IMR-90 (cell line): ENCODE data around the gene SKP2. TPM values are rescaled to one million over a fixed set of nuclear protein-coding genes. Genes with fewer than 3 reads are reported as not detected.
A peak's percentile ranks its signal among the peaks of the same experiment; 100 is the strongest.
"Not testable (repeated sequence)": the region's sequence is repeated elsewhere in the genome, so short reads cannot be mapped to it uniquely, and the experiment has no call there.

Experiments used
- ATAC-seq: fragments of 200-7000 bp; cut with Tn5 transposase; 2 replicates; pipeline ENCODE4 v1.9.1; 2020; ENCODE audit warnings: low read depth, mild to moderate bottlenecking, moderate library complexity
- BruUV-seq: library from RNA; stranded (reverse); fragments of 400-500 nt; replicated peaks from 2 replicates; lab custom pipeline; 2021; lab: Mats Ljungman, UMichigan
- CTCF ChIA-PET: fragments of 300-600 bp; formaldehyde crosslinking; extraction: SDS; loops from one replicate; lab custom pipeline; 2021; ENCODE audit warnings: antibody characterized with exemption; lab: Yijun Ruan, JAX
- POLR2A ChIA-PET: fragments of 300-600 bp; sonication (Branson Sonifier 250); formaldehyde crosslinking; loops from one replicate; lab custom pipeline; 2022; ENCODE audit warnings: antibody characterized with exemption; ENCODE audit not compliant: unreplicated experiment; lab: Charles Lee
- DNase-seq: peaks from one replicate; pipeline ENCODE4 v3.0.0; 2013
- H2AFZ ChIP-seq: replicated peaks from 2 replicates; pipeline ENCODE3; 2013; ENCODE audit warnings: low read length, mild to moderate bottlenecking; ENCODE audit not compliant: poor library complexity
- H2AK5ac ChIP-seq: 2 replicates; pipeline ENCODE4 v1.6.1; 2013; ENCODE audit warnings: low read depth, low read length, inconsistent platforms
- H2AK9ac ChIP-seq: replicated peaks from 2 replicates; pipeline ENCODE3; 2013; ENCODE audit warnings: mild to moderate bottlenecking, low read depth, low read length, moderate library complexity; ENCODE audit not compliant: poor library complexity
- H2BK120ac ChIP-seq: 2 replicates; pipeline ENCODE4 v1.6.1; 2013; ENCODE audit warnings: low read depth, low read length, inconsistent platforms
- H2BK15ac ChIP-seq: 3 replicates; pipeline ENCODE4 v1.6.1; 2013; ENCODE audit warnings: low read depth, low read length, inconsistent platforms
- H2BK20ac ChIP-seq: 2 replicates; pipeline ENCODE4 v1.6.1; 2013; ENCODE audit warnings: low read depth, mild to moderate bottlenecking, inconsistent platforms, low read length, moderate library complexity
- H2BK5ac ChIP-seq: 2 replicates; pipeline ENCODE4 v1.6.1; 2013; ENCODE audit warnings: mild to moderate bottlenecking, low read depth, low read length, inconsistent platforms; ENCODE audit not compliant: poor library complexity, severe bottlenecking
- H3K14ac ChIP-seq: replicated peaks from 2 replicates; pipeline ENCODE4 v1.6.1; 2013; ENCODE audit warnings: low read depth, low read length, inconsistent platforms
- H3K18ac ChIP-seq: 2 replicates; pipeline ENCODE4 v1.6.1; 2013; ENCODE audit warnings: low read depth, low read length, control low read depth
- H3K23ac ChIP-seq: 2 replicates; pipeline ENCODE4 v1.6.1; 2013; ENCODE audit warnings: low read depth, low read length, inconsistent platforms
- H3K27ac ChIP-seq: 2 replicates; pipeline ENCODE4 v1.5.1; 2013; ENCODE audit warnings: mild to moderate bottlenecking, control low read depth, low read length; ENCODE audit not compliant: insufficient read depth
- H3K27me3 ChIP-seq: 2 replicates; pipeline ENCODE4 v1.6.1; 2013; ENCODE audit warnings: low read length; ENCODE audit not compliant: control insufficient read depth, insufficient read depth
- H3K36me3 ChIP-seq: 2 replicates; pipeline ENCODE4 v1.6.1; 2013; ENCODE audit warnings: low read length, mixed read lengths; ENCODE audit not compliant: control insufficient read depth, insufficient read depth
- H3K4ac ChIP-seq: 2 replicates; pipeline ENCODE4 v1.6.1; 2013; ENCODE audit warnings: low read depth, low read length, inconsistent platforms
- H3K4me1 ChIP-seq: 2 replicates; pipeline ENCODE4 v1.6.1; 2013; ENCODE audit warnings: low read length, mixed read lengths; ENCODE audit not compliant: control insufficient read depth, insufficient read depth
- H3K4me2 ChIP-seq: 2 replicates; pipeline ENCODE4 v1.6.1; 2013; ENCODE audit warnings: low read depth, mild to moderate bottlenecking, control low read depth, low read length, moderate library complexity
- H3K4me3 ChIP-seq: 2 replicates; pipeline ENCODE4 v1.5.1; 2013; ENCODE audit warnings: low read depth, mild to moderate bottlenecking, control low read depth, low read length, moderate library complexity; ENCODE audit not compliant: insufficient read depth
- H3K56ac ChIP-seq: 2 replicates; pipeline ENCODE4 v1.6.1; 2013; ENCODE audit warnings: low read length, inconsistent platforms; ENCODE audit not compliant: insufficient read depth; ENCODE audit errors: extremely low read depth
- H3K79me1 ChIP-seq, 2 experiments: 2 replicates each; pipeline ENCODE4 v1.6.1; 2013; ENCODE audit warnings: low read length in 2 of 2, inconsistent platforms in 1 of 2, low read depth in 1 of 2
- H3K9ac ChIP-seq: 2 replicates; pipeline ENCODE4 v1.6.1; 2013; ENCODE audit warnings: low read depth, low read length, control low read depth
- H3K9me1 ChIP-seq: 2 replicates; pipeline ENCODE4 v1.6.1; 2013; ENCODE audit warnings: low read length, inconsistent platforms; ENCODE audit not compliant: insufficient read depth
- H3K9me3 ChIP-seq: 2 replicates; pipeline ENCODE4 v1.6.1; 2013; ENCODE audit warnings: low read length; ENCODE audit not compliant: control insufficient read depth, insufficient read depth
- H4K20me1 ChIP-seq: 2 replicates; pipeline ENCODE4 v1.6.1; 2013; ENCODE audit warnings: low read length, inconsistent platforms; ENCODE audit not compliant: insufficient read depth
- H4K5ac ChIP-seq: 2 replicates; pipeline ENCODE4 v1.6.1; 2013; ENCODE audit warnings: mild to moderate bottlenecking, low read depth, low read length, control low read depth
- H4K8ac ChIP-seq, 2 experiments: 2 replicates each; pipeline ENCODE4 v1.6.1; 2013; ENCODE audit warnings: low read depth in 2 of 2, low read length in 2 of 2, control low read depth in 1 of 2, inconsistent platforms in 1 of 2
- H4K91ac ChIP-seq: 2 replicates; pipeline ENCODE4 v1.6.1; 2013; ENCODE audit warnings: low read depth, low read length, inconsistent platforms; ENCODE audit not compliant: insufficient read depth
- BHLHE40 ChIP-seq: fragments of 150-350 bp; IDR thresholded peaks from 2 replicates; pipeline ENCODE4 v1.6.1; 2016; ENCODE audit warnings: mild to moderate bottlenecking, low read depth, low read length
- CEBPB ChIP-seq: IDR thresholded peaks from 2 replicates; pipeline ENCODE4 v1.6.1; 2012; ENCODE audit warnings: low read depth, low read length, improper control_type of control experiment
- FOS ChIP-seq: fragments of 150-350 bp; IDR thresholded peaks from 2 replicates; pipeline ENCODE4 v1.6.1; 2016; ENCODE audit warnings: low read depth, low read length
- RAD21 ChIP-seq: IDR thresholded peaks from 2 replicates; pipeline ENCODE4 v1.6.1; 2012; ENCODE audit warnings: low read length, improper control_type of control experiment
- WGBS, 2 experiments: methylation state at CpG; one replicate each; pipeline versions ENCODE4 v1.1.5 to v1.1.7; 2013; ENCODE audit warnings: missing lambda C conversion rate in 2 of 2; ENCODE audit not compliant: insufficient read length in 1 of 2; ENCODE audit errors: extremely low coverage in 2 of 2; 5-methylcytosine and 5-hydroxymethylcytosine counted together
- dilution Hi-C: fragments of 300-500 bp; cut with HindIII; formaldehyde crosslinking; loops from one replicate; pipeline ENCODE4 v1.14.3; 2018; ENCODE audit warnings: low sequenced_read_pairs; ENCODE audit not compliant: unreplicated experiment
- in situ Hi-C: fragments of 300-500 bp; cut with MboI; formaldehyde crosslinking; loops from 3 replicates; pipeline ENCODE4 v1.14.3; 2019; ENCODE audit warnings: low sequenced_read_pairs, inconsistent platforms, mixed read lengths
- intact Hi-C: fragments of 100-400 bp; cut with micrococcal nuclease; formaldehyde crosslinking; loops from 2 replicates; pipeline ENCODE4 v1.10.0; 2022
- polyA plus RNA-seq, 3 experiments: library from polyadenylated mRNA; depleted of rRNA; stranded (reverse); fragments of >200 nt; gene quantifications; 2 replicates each; pipeline ENCODE4 v1.2.3, GENCODE V29; 2012; ENCODE audit warnings: low replicate concordance in 1 of 3
- total RNA-seq: library from RNA; depleted of rRNA; stranded (reverse); fragments of >200 nt; gene quantifications from 2 replicates; pipeline ENCODE4 v1.2.3, GENCODE V29; 2012

Gene SKP2
- total and polyA plus RNA-seq, 2 of the 4 experiments (the other 2 are of a cell fraction), result 23.3 to 92.1 TPM

GRCh38 chr5:36198281-36198680, 46.4 kb downstream of the SKP2 start:
- Histone ChIP-seq H2AFZ (no peak overlapping the region), H2BK15ac (no peak overlapping the region), H3K4me2 (no peak overlapping the region), H4K5ac (no peak overlapping the region), H3K9ac (no peak overlapping the region), H4K20me1 (no peaks in the 10 kb centered on the region), H2AK5ac (no peak overlapping the region), H3K79me1 (no peaks in the 10 kb centered on the region), H3K9me1 (no peaks in the 10 kb centered on the region), H3K23ac (no peak overlapping the region), H3K4ac (no peak overlapping the region), H3K14ac (no peak overlapping the region), H3K56ac (no peak overlapping the region), H3K27ac (no peak overlapping the region), H3K9me3 (no peaks in the 10 kb centered on the region), H3K27me3 (no peaks in the 10 kb centered on the region), H3K4me1 (peaks cover 2% of the 10 kb centered on the region), H2BK5ac (no peak overlapping the region), H3K4me3 (no peak overlapping the region), H2BK20ac (no peak overlapping the region), H3K18ac (no peak overlapping the region), H3K36me3 (peaks cover 6% of the 10 kb centered on the region), H2AK9ac (no peak overlapping the region), H4K91ac (no peak overlapping the region), H4K8ac (no peak overlapping the region), H2BK120ac (no peak overlapping the region)
- no TSS peak for BruUV-seq
- ChIA-PET CTCF (interaction anchor here (1.8 kb wide), 1 partner anchor 20 kb away, joined by 4 read pairs; no protein-coding TSS in a partner anchor), POLR2A (no interaction called here)
- no peak for ATAC-seq
- intact Hi-C loops (no loop called here), in situ Hi-C loops (no loop called here), dilution Hi-C loops (no loop called here)
- TF ChIP-seq BHLHE40 (no peak), CEBPB (peak; percentile 81), FOS (no peak), RAD21 (no peak)
- peak; percentile 4 for DNase-seq

- not testable (repeated sequence) for H2AK5ac ChIP-seq
- CTCF ChIA-PET, result interaction anchor here (1.8 kb wide), 1 partner anchor 21 kb away, joined by 4 read pairs; no protein-coding TSS in a partner anchor
- WGBS, 2 experiments, result no CpG with 5 or more reads among the region's 3 CpGs
Measured at GRCh38 chr5:36198783-36199182, 46.9 kb downstream of the SKP2 start.

More at GRCh38 chr5:36198783-36199182, 46.9 kb downstream of the SKP2 start:
- H2BK20ac ChIP-seq, H2BK15ac ChIP-seq, H3K23ac ChIP-seq, H3K36me3 ChIP-seq, H3K4me2 ChIP-seq, in situ Hi-C loops, H3K9ac ChIP-seq, H3K4me3 ChIP-seq, H3K4ac ChIP-seq, dilution Hi-C loops, H3K56ac ChIP-seq, H4K20me1 ChIP-seq, H3K27ac ChIP-seq, intact Hi-C loops, H4K5ac ChIP-seq, H2AK9ac ChIP-seq, H2BK120ac ChIP-seq, H3K4me1 ChIP-seq, H3K18ac ChIP-seq, ATAC-seq, H4K8ac ChIP-seq, H2BK5ac ChIP-seq, H3K79me1 ChIP-seq, H4K91ac ChIP-seq, H2AFZ ChIP-seq, DNase-seq, H3K27me3 ChIP-seq, H3K14ac ChIP-seq, BruUV-seq, H3K9me1 ChIP-seq, POLR2A ChIA-PET, H3K9me3 ChIP-seq: not testable (repeated sequence)
